WTC11 (cell line): ENCODE measurements around the gene PIGN. TPM values are rescaled to one million over a fixed set of nuclear protein-coding genes. Genes with fewer than 3 reads are reported as not detected.

ENCODE experiments used
- ATAC-seq: fragments of 200-7000 bp; cut with Tn5 transposase; 2 replicates; pipeline ENCODE4 v1.10.0; 2021; ENCODE audit warnings: mild to moderate bottlenecking, moderate library complexity
- CTCF ChIA-PET: fragments of 300-600 bp; sonication (Branson Sonifier 250); formaldehyde crosslinking; loops from one replicate; lab custom pipeline; 2021; ENCODE audit warnings: antibody characterized with exemption; lab: Charles Lee
- POLR2A ChIA-PET: fragments of 350-600 bp; sonication (Branson Sonifier 250); formaldehyde crosslinking; loops from one replicate; lab custom pipeline; 2021; ENCODE audit warnings: antibody characterized with exemption; lab: Charles Lee
- DNase-seq: peaks from one replicate; pipeline ENCODE4 v3.0.0; 2021; ENCODE audit warnings: low spot score
- H3K27ac Mint-ChIP-seq: 2 replicates; pipeline ENCODE4 v1.8.0; 2021; ENCODE audit warnings: mixed read lengths
- H3K27me3 Mint-ChIP-seq: 2 replicates; pipeline ENCODE4 v1.8.0; 2021; ENCODE audit warnings: low read depth, mild to moderate bottlenecking, moderate library complexity, mixed read lengths
- H3K36me3 Mint-ChIP-seq: 2 replicates; pipeline ENCODE4 v1.8.0; 2021; ENCODE audit warnings: mixed read lengths
- H3K4me1 Mint-ChIP-seq: 2 replicates; pipeline ENCODE4 v1.8.0; 2022; ENCODE audit warnings: mixed read lengths
- H3K4me3 Mint-ChIP-seq: 2 replicates; pipeline ENCODE4 v1.8.0; 2021; ENCODE audit warnings: mild to moderate bottlenecking, moderate library complexity, mixed read lengths
- H3K9me3 Mint-ChIP-seq: 2 replicates; pipeline ENCODE4 v1.8.0; 2021; ENCODE audit warnings: mixed read lengths
- AFF4 ChIP-seq: sonication (generic); formaldehyde crosslinking; IDR thresholded peaks from 2 replicates; pipeline ENCODE4 v1.8.1; 2023; ENCODE audit warnings: mild to moderate bottlenecking, missing genetic modification reagents, borderline replicate concordance
- ARID4B ChIP-seq: sonication (generic); formaldehyde crosslinking; IDR thresholded peaks from 2 replicates; pipeline ENCODE4 v1.8.0; 2023; ENCODE audit warnings: missing genetic modification reagents, mild to moderate bottlenecking, borderline replicate concordance
- FOXK1 ChIP-seq: sonication (generic); formaldehyde crosslinking; IDR thresholded peaks from 2 replicates; pipeline ENCODE4 v1.8.0; 2022; ENCODE audit warnings: mild to moderate bottlenecking, moderate library complexity, missing genetic modification reagents
- HMGA2 ChIP-seq: fragments of 250-450 bp; sonication (Bioruptor Pico); IDR thresholded peaks from 2 replicates; pipeline ENCODE4 v1.4.0; 2021; ENCODE audit warnings: mild to moderate bottlenecking, moderate library complexity
- JUN ChIP-seq: sonication (generic); formaldehyde crosslinking; IDR thresholded peaks from 2 replicates; pipeline ENCODE4 v1.8.0; 2023; ENCODE audit warnings: mild to moderate bottlenecking, missing genetic modification reagents
- RELA ChIP-seq: sonication (generic); formaldehyde crosslinking; IDR thresholded peaks from 2 replicates; pipeline ENCODE4 v1.8.1; 2022; ENCODE audit warnings: missing genetic modification reagents, mild to moderate bottlenecking, borderline replicate concordance
- ZNF232 ChIP-seq: sonication (generic); formaldehyde crosslinking; IDR thresholded peaks from 2 replicates; pipeline ENCODE4 v1.8.0; 2022; ENCODE audit warnings: mild to moderate bottlenecking, missing genetic modification reagents
- ZNF281 ChIP-seq: sonication (generic); formaldehyde crosslinking; IDR thresholded peaks from 2 replicates; pipeline ENCODE4 v1.8.0; 2023; ENCODE audit warnings: mild to moderate bottlenecking, missing genetic modification reagents
- total RNA-seq: library from RNA; stranded (reverse); gene quantifications from 3 replicates; pipeline ENCODE4 v1.2.3, GENCODE V29; 2021
- TF ChIP-seq, protein P1 (sequence below): fragments of 200-600 bp; IDR thresholded peaks from 2 replicates; pipeline ENCODE4 v1.8.0; 2022; ENCODE audit warnings: antibody characterized with exemption
- TF ChIP-seq, protein P2 (sequence below): sonication (generic); formaldehyde crosslinking; conservative IDR thresholded peaks from 2 replicates; pipeline ENCODE4 v1.8.1; 2023; ENCODE audit warnings: mild to moderate bottlenecking, low read depth, missing genetic modification reagents, moderate library complexity

PIGN gene
- total RNA-seq, 1 experiment from 2014 or later, result 23.4 TPM

- CTCF ChIA-PET, result no interaction called here
- Mint-ChIP-seq H3K4me3 (no peak overlapping the region), H3K27ac (no peak overlapping the region), H3K36me3 (peaks cover 7% of the 10 kb centered on the region), H3K9me3 (no peaks in the 10 kb centered on the region; the same call in 1 of the 2 replicates), H3K4me1 (no peaks in the 10 kb centered on the region), H3K27me3 (no peaks in the 10 kb centered on the region)
- DNase-seq (no peak), ATAC-seq (no peak)
- POLR2A ChIA-PET, result no interaction called here
- TF ChIP-seq, protein P1, sequence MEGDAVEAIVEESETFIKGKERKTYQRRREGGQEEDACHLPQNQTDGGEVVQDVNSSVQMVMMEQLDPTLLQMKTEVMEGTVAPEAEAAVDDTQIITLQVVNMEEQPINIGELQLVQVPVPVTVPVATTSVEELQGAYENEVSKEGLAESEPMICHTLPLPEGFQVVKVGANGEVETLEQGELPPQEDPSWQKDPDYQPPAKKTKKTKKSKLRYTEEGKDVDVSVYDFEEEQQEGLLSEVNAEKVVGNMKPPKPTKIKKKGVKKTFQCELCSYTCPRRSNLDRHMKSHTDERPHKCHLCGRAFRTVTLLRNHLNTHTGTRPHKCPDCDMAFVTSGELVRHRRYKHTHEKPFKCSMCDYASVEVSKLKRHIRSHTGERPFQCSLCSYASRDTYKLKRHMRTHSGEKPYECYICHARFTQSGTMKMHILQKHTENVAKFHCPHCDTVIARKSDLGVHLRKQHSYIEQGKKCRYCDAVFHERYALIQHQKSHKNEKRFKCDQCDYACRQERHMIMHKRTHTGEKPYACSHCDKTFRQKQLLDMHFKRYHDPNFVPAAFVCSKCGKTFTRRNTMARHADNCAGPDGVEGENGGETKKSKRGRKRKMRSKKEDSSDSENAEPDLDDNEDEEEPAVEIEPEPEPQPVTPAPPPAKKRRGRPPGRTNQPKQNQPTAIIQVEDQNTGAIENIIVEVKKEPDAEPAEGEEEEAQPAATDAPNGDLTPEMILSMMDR, result no peak
- TF ChIP-seq ZNF281 (CRISPR knock-in tag), result no peak
- TF ChIP-seq RELA, result no peak
- no peak for TF ChIP-seq AFF4 (CRISPR knock-in tag)
- no peak for TF ChIP-seq JUN (CRISPR knock-in tag)
- TF ChIP-seq HMGA2 (CRISPR knock-in tag), result no peak
- TF ChIP-seq ZNF232 (CRISPR knock-in tag), result no peak
- TF ChIP-seq, protein P2, sequence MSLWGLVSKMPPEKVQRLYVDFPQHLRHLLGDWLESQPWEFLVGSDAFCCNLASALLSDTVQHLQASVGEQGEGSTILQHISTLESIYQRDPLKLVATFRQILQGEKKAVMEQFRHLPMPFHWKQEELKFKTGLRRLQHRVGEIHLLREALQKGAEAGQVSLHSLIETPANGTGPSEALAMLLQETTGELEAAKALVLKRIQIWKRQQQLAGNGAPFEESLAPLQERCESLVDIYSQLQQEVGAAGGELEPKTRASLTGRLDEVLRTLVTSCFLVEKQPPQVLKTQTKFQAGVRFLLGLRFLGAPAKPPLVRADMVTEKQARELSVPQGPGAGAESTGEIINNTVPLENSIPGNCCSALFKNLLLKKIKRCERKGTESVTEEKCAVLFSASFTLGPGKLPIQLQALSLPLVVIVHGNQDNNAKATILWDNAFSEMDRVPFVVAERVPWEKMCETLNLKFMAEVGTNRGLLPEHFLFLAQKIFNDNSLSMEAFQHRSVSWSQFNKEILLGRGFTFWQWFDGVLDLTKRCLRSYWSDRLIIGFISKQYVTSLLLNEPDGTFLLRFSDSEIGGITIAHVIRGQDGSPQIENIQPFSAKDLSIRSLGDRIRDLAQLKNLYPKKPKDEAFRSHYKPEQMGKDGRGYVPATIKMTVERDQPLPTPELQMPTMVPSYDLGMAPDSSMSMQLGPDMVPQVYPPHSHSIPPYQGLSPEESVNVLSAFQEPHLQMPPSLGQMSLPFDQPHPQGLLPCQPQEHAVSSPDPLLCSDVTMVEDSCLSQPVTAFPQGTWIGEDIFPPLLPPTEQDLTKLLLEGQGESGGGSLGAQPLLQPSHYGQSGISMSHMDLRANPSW (CRISPR knock-in tag), result no peak
- no peak for TF ChIP-seq ARID4B
- TF ChIP-seq FOXK1, result no peak
Observed at GRCh38 chr18:62060820-62061219, 126.0 kb downstream of the PIGN start.
